HG03439 (cell line): ENCODE data around the gene TBC1D3I.
"Not testable (repeated sequence)": the region's sequence is repeated elsewhere in the genome, so short reads cannot be mapped to it uniquely, and the experiment has no call there.

ENCODE experiments used
- ATAC-seq: cut with Tn5 transposase; IDR thresholded peaks from one replicate; pipeline ENCODE4 v1.9.1; 2021; ENCODE audit warnings: mild to moderate bottlenecking, moderate library complexity; ENCODE audit not compliant: unreplicated experiment

TBC1D3I gene

GRCh38 chr17:36207383-36207782 is 57.0 kb downstream of the TBC1D3I start:
- ATAC-seq: not testable (repeated sequence)

GRCh38 chr17:36206486-36206821 is 57.9 kb downstream of the TBC1D3I start:
- ATAC-seq: not testable (repeated sequence)

GRCh38 chr17:36205637-36206485 is 58.5 kb downstream of the TBC1D3I start:
- no peak for ATAC-seq

- ATAC-seq: no peak
Observed at GRCh38 chr17:36204724-36205500, 59.5 kb downstream of the TBC1D3I start.
